ENCODE results near the gene F10. TPM values are rescaled to one million over a fixed set of nuclear protein-coding genes. Genes with fewer than 3 reads are reported as not detected.

The F10 gene
- total and polyA plus RNA-seq, 2 of the 13 experiments (the other 11 are each of a cell fraction or from before 2014, with no cell fraction given): 58.4 to 237 TPM

- TF ChIP-seq ZNF407 (CRISPR knock-in tag; IDR thresholded peaks at IDR 0.05; ENCODE audit: not compliant biosample characterization) (no peak), SP5 (CRISPR knock-in tag; IDR thresholded peaks at IDR 0.05; ENCODE audit: borderline replicate concordance, low read depth) (peak; percentile 86), PCBP2 (optimal IDR thresholded peaks at IDR 0.05; ENCODE audit: low read depth, low read length, poor library complexity, severe bottlenecking) (no peak), ZSCAN21 (CRISPR knock-in tag; IDR thresholded peaks at IDR 0.05; ENCODE audit: borderline replicate concordance) (no peak), ZSCAN25 (CRISPR knock-in tag; IDR thresholded peaks at IDR 0.05) (no peak), SMAD9 (CRISPR knock-in tag; IDR thresholded peaks at IDR 0.05) (no peak), PHB2 (IDR thresholded peaks at IDR 0.05; ENCODE audit: partially characterized antibody) (no peak), ZNF607 (CRISPR knock-in tag; IDR thresholded peaks at IDR 0.05; ENCODE audit: borderline replicate concordance) (peak; percentile 58; the same call in 1 of the 2 replicates), CENPT (CRISPR knock-in tag; IDR thresholded peaks at IDR 0.05; ENCODE audit: low read depth) (no peak), BHLHE40 (IDR thresholded peaks at IDR 0.05; ENCODE audit: low read length) (peak; percentile 34; the same call in 1 of the 2 replicates), GPN1 (CRISPR knock-in tag; IDR thresholded peaks at IDR 0.05; ENCODE audit: borderline replicate concordance) (no peak), TOPORS (CRISPR knock-in tag; IDR thresholded peaks at IDR 0.05) (no peak), AGO2 (optimal IDR thresholded peaks at IDR 0.05; ENCODE audit: low read depth, low read length) (no peak), PLSCR1 (CRISPR knock-in tag; IDR thresholded peaks at IDR 0.05; ENCODE audit: borderline replicate concordance) (no peak), HDAC6 (IDR thresholded peaks at IDR 0.05; ENCODE audit: low read depth, low read length) (no peak), CHD4 (IDR thresholded peaks at IDR 0.05; ENCODE audit: borderline replicate concordance, low read length) (0 out of 2 replicates have a peak, but pooled peaks have one; percentile 55), ZNF619 (CRISPR knock-in tag; IDR thresholded peaks at IDR 0.05) (no peak), HNRNPK (IDR thresholded peaks at IDR 0.05; ENCODE audit: low read depth, low read length, poor library complexity, severe bottlenecking) (no peak), ZNF772 (CRISPR knock-in tag; IDR thresholded peaks at IDR 0.05) (peak; percentile 73; the same call in 1 of the 2 replicates)
Measured at GRCh38 chr13:113169277-113170272, 47.0 kb downstream of the F10 start (continued).
